Left lobe of liver (tissue), 2 donors: ENCODE results near the gene CDC42BPA. TPM values are rescaled to one million over a fixed set of nuclear protein-coding genes. Genes with fewer than 3 reads are reported as not detected.
"Not testable (repeated sequence)": the region's sequence is repeated elsewhere in the genome, so short reads cannot be mapped to it uniquely, and the experiment has no call there.

ENCODE experiments used
- ATAC-seq: fragments of 200-7000 bp; cut with Tn5 transposase; one replicate; pipeline ENCODE4 v1.9.1; 2020; ENCODE audit warnings: mild to moderate bottlenecking, moderate library complexity
- DNase-seq: peaks from one replicate; pipeline ENCODE4 v3.0.0-alpha.2; 2020; ENCODE audit warnings: low spot score
- total RNA-seq: library from RNA; stranded (reverse); gene quantifications from one replicate; pipeline ENCODE4 v1.2.1, GENCODE V29; 2021
- donor health status: DM: no; HTN: no; CAD: no; lungs with moderate emphysema.
- donor health status: DM: no; HTN: yes; CAD: no.

Gene CDC42BPA, protein sequence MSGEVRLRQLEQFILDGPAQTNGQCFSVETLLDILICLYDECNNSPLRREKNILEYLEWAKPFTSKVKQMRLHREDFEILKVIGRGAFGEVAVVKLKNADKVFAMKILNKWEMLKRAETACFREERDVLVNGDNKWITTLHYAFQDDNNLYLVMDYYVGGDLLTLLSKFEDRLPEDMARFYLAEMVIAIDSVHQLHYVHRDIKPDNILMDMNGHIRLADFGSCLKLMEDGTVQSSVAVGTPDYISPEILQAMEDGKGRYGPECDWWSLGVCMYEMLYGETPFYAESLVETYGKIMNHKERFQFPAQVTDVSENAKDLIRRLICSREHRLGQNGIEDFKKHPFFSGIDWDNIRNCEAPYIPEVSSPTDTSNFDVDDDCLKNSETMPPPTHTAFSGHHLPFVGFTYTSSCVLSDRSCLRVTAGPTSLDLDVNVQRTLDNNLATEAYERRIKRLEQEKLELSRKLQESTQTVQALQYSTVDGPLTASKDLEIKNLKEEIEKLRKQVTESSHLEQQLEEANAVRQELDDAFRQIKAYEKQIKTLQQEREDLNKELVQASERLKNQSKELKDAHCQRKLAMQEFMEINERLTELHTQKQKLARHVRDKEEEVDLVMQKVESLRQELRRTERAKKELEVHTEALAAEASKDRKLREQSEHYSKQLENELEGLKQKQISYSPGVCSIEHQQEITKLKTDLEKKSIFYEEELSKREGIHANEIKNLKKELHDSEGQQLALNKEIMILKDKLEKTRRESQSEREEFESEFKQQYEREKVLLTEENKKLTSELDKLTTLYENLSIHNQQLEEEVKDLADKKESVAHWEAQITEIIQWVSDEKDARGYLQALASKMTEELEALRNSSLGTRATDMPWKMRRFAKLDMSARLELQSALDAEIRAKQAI (N-terminal part only)
- 14.5 TPM for total RNA-seq

DNA sequence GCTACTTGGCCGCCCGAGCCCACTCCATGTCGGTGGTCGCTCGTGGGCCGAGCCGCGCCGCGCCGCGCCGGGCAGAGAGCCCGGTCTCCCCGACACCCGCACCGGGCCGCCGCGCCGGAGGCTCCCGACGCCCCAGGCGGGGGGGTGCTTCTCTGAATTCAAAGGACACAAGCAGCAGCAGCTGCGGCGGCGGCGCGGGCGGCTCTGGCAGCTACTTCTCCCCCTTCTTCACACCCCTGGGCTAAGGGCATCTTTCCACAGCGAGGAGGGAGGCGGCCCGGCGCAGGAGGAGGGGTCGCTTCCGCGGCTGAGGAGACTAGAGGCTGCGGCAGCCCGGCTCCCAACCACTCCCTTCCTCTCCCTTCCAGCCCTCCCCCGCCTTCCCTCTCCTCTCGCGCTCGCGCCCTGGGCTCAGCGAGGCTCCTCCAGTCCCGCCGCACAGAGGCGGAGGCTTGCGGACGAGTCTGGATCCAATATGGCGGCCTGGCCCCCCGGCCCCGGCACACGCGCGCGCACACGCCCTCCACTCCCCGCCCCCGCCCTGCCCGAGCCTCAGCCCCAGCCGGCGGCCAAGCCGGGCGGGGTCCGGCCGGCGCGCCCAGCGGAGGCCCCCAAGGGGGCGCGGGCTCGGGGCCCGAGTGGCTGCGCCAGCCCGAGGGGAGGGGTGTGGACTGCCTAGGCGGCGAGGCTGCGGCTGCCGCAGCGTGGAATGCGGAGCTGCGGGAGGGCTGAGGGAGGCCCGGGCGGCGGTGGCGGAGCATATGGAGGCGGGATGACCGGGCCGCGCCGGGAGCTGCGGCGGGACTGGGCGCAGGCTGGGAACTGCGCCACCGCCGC lies at the start of gene CDC42BPA:
TSS of gene CDC42BPA (minus strand) at position 477 of the 837 bp plus-strand sequence. CDS start 1,310 bp downstream, outside the sequence.
- DNase-seq (peak; percentile 77), ATAC-seq (peak; percentile 76)

DNA sequence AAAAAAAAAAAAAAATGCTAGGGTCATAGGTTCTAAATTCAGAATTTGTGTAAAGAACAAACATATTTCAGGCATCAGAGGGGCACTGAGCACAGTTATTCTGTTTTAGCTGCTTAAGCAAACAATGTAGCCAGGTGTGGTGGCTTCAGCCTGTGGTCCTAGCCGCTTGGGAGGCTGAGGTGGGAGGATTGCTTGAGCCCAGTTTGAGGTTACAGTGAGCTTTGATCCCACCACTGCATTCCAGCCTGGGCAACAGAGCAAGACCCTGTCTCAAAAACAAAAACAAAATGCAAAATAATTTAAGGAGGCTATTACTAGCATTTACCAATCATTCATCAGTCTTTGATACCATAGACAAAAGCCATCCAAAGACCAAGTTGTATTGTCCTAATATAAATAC lies 49.7 kb upstream of the CDC42BPA start:
- DNase-seq (no peak), ATAC-seq (no peak)

DNA sequence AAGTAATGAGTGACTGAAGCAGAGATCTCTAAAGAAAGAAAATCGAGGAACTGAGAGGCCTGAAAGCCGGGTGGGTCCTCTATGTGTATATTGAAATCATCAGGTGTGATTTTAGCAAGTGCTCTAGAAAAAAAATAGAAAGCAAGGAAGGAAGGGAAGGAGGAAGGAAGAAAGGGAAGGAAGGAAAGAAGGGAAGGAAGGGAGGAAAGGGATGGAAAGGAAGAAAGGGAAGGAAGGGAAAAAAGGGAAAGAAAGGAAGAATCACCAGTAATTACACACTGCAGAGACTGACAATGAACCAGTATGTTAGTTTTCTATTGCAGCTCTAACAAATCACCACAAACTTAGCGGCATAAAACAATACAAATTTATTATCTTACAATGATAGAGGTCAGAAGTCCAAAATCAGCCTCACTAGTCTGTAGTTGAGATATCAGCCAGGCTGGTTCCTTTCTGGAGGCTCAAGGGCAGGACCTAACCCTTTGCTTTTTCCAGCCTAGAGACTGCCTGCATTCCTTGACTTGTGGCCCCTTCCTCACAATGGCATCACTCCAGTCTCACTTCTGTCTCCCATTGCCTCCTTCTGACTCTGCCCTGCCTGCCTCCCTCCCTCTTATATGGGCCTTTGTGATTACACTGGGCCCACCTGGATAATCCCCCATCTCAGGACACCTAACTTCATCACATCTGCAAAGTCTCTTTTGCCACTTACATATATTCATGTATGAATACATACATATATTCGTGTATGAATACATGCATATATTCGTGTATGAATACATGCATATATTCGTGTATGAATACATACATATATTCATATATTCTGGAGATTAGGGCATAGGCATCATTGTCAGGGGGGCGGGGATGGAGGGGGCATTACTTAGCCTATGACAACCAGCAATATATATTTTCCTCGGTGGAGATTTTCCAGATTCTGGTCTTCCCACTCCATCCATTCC lies 47.5 kb upstream of the CDC42BPA start:
- ATAC-seq, result no peak
- DNase-seq, result no peak

DNA sequence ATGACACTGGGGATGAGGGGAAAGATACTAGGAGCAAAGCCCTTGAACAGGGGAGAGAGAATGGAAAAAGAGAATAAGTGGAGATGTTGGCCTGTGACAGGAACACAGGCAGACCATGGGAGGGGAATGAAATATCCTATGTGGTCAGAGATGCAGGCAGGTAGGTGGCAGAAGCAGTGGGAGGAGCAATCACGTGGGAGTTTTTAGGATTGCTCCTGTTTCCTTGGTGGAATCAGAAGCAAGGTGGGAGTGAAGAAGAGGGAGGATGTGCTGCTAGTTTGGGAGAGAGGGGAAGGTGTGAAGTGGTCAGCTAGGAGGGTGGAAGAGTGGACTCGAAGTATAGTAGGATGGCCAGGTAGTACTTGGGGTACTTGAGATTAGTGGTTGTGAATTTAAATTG lies 46.4 kb upstream of the CDC42BPA start:
- DNase-seq (no peak), ATAC-seq (no peak)

DNA sequence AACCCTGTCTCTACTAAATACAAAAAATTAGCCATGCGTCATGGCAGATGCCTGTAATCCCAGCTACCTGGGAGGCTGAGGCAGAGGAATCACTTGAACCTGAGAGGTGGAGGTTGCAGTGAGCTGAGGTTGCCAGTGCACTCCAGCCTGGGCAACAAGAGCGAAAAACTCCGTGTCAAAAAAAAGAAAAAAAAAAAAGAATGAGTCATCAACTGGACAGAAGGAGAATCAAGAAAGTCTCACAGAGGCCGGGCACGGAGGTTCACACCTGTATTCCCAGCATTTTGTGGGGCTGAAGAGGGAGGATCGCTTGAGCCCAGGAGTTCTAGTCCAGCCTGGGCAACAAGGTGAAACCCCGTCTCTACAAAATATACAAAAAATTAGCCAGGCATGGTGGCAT lies 45.5 kb upstream of the CDC42BPA start:
- DNase-seq (no peak), ATAC-seq (no peak)

DNA sequence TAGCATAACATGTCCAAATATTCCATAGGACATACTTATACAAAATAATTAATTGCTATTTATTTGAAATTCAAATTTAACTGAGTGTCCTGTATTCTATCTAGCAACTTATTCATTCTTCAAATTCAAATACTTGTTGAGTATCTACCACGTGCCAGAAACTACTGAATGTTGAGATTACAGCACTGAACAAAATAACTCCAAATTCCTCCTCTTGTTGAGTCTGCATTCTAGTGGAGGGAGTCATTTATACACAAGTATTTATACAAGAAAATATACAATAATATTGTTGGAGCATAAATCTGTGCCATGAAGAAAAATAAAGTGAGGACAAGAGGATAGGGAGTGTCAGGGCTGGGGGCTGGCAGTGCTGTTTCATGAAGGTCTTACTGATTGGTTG lies 43.7 kb upstream of the CDC42BPA start:
- no peak for DNase-seq
- no peak for ATAC-seq

DNA sequence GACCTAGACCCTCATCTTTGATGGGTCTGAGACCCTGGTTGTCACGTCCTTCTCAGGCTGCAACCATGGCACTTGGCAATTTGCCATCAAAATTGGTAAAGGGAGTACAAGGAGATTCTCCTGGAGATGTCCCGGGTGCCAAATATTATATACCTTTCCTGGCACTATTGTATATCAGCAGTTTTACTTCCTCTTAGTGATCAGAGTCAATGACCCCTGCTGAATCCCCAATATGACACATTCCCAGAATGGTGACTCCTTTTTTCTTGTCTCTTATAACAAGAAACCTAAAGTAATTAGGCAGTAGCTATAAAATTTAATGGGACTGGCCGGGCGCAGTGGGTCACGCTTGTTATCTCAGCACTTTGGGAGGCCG lies 39.6 kb upstream of the CDC42BPA start:
- DNase-seq, result no peak
- no peak for ATAC-seq

DNA sequence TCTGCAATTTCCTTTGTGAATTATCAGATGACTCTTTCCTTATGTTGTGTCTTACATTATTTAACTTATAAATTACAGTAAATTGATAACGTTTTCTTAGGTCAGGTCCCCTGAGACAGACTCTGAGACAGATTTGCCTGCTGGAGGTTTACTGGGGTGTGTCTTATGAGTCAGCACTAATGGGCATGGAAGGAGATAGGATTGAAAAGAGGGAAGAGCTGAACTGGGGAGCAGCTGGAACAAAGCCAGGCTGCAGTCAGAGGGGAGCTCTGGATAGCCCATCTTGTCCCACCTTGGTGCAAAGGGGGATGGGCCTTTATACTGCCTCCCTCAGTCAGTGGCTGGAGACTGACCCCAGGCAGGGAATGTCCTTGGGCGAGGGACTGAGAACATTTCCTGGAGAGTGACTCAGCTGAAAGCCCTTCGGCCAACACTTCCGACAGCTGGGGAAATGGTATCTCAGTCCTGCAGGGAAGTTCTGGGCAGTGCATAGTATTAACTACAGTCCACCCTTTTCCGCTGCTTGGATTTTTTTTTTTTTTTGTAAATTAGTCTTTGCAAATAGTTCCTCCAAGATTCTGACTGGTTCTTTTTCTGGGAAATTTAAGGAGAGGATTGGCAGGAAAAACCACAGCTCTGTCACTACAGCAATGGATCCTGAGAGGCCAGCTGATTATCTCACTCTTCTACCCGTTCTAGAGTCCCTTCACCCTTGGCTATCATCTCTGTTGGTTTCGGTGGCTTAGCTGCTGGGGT lies 39.1 kb upstream of the CDC42BPA start:
- DNase-seq, result peak; percentile 57
- peak; percentile 76 for ATAC-seq

DNA sequence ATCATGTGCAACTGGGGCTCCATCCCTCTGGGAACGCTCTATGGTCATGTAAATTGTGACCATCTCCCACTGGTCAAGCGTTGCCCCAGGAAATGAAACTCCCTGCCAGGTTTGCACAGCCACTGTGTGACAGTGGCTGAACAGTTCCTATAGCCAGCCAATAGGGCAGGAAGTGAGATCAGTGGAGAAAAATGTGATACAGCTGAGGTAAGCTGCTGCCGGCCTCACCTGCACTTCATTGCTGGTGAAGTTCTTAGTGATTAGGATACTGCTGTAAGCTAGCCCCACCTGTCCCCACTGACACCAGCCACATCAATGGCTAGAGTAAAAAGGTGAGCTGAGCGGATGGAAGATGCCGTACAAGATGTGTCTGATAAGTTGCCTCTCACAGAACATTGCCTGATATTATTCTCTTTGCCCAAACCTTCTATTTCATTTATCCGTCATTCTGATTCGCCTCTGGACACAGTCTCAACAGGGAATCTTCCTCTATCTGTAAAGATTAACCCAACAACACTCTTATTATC lies 38.4 kb upstream of the CDC42BPA start:
- DNase-seq (no peak), ATAC-seq (no peak)

DNA sequence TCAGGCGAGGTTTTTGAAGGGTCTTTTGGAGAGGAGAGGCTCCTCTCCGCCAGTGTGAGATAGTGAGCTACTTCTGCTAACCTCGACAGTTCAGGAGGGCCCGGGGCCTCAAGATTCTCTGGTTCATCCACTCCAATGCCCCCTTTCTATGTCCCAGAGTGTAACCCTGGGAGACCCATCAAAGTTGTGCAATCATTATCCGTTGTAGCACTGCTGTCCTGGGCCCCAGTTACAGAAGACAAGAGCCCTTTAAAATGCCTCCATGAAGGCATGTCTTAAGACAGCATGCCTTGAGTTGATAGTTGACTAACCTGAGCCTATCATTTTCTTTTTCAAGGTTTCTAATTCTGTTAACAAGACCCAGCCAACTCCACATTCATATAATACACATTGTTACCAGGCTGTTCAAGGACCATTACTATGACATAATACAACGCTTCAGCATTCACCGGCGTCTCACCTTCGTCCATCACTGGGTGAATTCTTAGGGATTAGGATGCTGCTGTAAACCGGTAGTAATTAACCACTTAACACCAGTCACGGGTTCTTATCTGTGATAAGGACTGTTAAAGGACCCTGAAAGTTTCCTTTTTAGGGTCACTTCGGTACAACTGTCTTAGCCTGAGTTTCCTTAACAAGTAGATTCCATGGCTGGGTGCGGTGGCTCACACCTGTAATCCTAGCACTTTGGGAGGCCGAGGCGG lies 37.4 kb upstream of the CDC42BPA start:
- no peak for DNase-seq
- no peak for ATAC-seq

DNA sequence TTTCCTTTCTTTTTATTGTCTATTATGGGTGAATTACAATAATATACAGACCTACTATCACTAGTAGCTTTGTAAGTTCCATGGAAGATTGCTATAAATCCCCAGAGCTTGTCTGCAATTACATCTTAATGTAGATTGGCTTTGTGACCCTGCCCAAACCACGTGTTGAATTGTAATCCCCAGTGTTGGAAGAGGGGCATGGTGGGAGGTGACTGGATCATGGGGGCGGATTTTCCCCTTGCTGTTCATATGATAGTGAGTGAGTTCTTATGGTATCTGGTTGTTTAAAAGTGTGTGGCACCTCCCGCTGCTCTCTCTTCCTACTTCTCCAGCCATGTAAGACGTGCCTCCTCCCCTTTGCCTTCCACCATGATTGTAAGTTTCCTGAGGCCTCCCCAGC lies 34.9 kb upstream of the CDC42BPA start:
- ATAC-seq (no peak), DNase-seq (no peak)

DNA sequence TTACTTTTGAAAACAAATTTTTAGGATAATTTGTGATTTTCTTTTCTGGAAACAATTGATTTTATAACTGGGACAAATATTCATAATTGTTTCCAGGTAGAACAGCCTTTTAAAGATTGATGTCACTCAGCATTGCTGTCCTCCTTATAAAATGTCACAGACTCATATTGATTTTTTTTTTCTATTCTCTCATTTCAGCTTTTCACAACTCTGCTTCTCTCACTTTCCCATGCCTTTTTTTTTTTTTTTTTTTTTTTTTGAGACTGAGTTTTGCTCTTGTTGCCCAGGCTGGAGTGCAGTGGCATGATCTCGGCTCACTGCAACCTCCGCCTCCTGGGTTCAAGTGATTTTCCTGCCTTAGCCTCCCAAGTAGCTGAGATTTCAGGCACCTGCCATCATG lies 33.9 kb upstream of the CDC42BPA start:
- not testable (repeated sequence) for DNase-seq, ATAC-seq

DNA sequence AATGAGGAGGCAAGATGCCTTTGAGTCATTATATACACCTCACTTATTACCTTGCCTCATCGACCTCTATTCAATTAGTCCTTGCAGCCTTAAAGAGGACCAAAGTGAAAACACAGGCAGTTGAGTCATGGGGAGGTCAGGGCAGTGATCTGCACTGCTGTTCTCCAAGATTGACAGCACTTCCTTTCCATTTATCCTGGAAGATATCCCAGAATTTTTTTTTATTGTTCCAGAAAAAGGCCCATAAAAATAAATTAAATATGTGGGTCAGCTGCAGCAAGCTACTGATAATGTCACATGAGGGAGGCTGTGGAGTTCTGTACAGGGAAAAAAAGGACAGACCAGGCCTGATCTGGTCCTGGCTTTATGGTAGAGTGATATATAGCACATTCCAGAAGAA lies 33.2 kb upstream of the CDC42BPA start:
- ATAC-seq (peak; percentile 26), DNase-seq (no peak)

DNA sequence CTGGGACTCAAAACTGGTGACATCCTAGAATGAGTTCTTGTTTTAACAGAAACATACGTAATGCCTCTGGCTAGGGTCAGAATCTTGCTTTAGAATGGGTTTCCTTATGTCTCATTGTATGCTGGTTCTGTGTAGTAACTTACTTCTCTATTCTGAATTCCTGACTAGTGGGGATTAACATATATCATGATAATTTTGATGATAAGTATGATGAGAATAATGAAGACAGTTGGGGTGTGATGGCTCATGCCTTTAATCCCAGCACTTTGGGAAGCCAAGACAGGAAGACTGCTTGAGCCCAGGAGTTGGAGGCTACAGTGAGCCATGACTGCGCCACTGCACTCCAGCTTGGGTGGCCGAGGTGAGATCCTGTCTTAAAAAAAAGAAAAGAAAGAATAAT lies 31.7 kb upstream of the CDC42BPA start:
- DNase-seq (no peak), ATAC-seq (no peak)

DNA sequence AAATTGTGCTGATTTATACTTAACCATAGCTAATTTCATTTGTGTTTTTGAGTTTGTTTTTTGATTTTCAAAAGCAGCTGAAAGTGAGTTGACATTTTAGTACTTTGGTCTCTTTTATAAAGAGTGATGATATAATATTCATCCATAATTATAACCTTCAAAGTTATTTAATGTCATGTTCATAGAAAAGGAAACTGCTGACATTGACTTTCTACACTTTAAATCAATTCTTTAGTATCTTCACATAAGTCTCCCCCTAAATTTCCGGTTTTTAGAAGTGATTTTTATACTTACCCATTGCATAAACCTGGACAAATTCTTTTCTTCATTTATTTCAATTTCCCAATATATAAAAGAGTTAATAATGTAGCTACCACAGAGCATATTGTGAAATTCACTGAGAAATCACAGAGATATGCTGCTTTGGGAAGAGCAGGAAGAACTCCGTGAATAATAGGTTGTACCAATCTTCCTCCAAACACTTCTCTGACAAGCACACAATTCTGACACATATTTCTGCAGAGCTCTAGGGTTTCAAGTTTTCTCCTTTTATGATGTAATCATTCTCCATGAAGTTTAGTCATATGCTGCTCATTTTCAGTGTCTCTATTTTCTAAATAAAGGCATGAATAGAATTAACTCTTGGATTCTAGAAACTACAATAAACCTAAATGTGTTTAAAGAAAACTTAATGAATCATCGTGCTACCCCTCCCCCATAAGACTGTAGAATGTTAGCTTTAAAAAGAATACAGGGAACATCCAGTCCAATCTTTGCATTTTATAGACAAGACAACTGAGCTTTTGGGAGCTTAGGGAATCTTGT lies 25.6 kb upstream of the CDC42BPA start:
- ATAC-seq, result no peak
- DNase-seq, result no peak

DNA sequence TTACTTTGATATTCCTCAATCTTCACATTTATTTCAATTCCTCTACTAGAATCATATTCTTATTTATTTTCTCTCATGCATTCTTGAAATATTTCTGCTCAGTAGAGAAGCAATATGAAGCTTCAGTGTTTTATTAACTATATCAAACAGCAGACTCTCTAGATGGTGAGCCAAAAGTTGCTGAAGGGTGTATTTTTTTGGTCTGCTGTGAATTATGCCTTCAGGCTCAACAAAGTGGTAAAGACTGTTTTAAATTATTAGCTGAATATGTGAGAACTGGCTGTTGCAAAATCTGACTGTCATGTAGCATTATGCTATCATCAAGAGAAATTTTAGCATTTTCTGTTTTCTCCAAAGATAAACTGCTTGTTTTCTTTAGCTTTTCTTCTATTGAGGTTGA lies 24.9 kb upstream of the CDC42BPA start:
- ATAC-seq, result no peak
- DNase-seq, result no peak

DNA sequence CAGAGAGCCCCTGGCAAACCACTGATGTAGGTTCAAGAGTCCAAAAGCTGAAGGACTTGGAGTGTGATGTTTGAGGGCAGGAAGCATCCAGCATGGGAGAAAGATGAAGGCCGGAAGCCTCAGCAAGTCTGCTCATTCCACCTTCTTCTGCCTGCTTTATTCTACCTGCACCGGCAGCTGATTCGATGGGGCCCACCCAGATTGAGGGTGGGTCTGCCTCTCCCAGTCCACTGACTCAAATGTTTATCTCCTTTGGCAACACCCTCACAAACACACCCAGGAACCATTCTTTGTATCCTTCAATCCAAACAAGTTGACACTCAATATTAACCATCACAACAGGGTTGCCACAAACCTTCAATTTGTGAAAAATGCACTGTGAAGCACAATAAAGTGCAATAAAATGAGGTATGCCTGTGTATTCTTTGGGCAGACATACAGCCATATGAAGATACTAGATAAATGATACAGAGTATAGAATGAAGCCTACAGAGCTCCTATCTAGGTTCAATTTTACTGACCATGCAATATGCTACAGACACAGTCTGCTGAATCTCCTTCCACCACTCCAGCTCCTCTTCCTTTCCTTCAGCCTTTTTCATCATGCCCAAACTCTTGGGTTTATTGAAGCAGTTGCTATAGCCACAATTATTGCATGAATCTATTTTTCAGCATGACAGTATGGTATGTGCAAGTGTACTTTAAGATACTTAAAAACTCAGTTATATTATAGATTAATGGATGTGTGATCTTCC lies 24.0 kb upstream of the CDC42BPA start:
- no peak for ATAC-seq
- no peak for DNase-seq
